DND-41 (cell line): ENCODE data around the gene LAMA2.

Experiments used
- EZH2 ChIP-seq: IDR thresholded peaks from 3 replicates; pipeline ENCODE4 v1.6.1; 2012; ENCODE audit warnings: borderline replicate concordance, low read depth, mild to moderate bottlenecking, moderate library complexity, low read length, inconsistent platforms; ENCODE audit not compliant: severe bottlenecking
- TF ChIP-seq, protein P1 (sequence below): IDR thresholded peaks from 2 replicates; pipeline ENCODE4 v1.5.1; 2012; ENCODE audit warnings: borderline replicate concordance, low read length, moderate library complexity, mild to moderate bottlenecking; ENCODE audit not compliant: poor library complexity, severe bottlenecking; ENCODE audit errors: extremely low read depth

DNA sequence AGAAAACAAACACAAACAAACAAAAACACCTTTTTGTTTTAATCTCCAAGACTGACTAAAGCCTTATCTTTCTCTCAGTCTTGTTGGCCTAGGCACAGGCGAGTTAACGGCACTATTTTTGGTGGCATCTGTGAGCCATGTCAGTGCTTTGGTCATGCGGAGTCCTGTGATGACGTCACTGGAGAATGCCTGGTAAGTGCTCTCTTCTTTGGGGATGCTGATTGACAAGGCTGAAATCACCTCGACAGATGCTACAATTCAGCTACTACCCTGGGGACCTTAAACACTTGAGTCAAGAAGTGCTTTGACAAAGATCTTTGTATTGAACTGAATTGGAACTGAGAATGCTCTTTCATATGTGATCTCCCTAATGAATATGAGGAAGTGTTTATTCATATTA lies 384.1 kb downstream of the LAMA2 start:
- TF ChIP-seq, protein P1, sequence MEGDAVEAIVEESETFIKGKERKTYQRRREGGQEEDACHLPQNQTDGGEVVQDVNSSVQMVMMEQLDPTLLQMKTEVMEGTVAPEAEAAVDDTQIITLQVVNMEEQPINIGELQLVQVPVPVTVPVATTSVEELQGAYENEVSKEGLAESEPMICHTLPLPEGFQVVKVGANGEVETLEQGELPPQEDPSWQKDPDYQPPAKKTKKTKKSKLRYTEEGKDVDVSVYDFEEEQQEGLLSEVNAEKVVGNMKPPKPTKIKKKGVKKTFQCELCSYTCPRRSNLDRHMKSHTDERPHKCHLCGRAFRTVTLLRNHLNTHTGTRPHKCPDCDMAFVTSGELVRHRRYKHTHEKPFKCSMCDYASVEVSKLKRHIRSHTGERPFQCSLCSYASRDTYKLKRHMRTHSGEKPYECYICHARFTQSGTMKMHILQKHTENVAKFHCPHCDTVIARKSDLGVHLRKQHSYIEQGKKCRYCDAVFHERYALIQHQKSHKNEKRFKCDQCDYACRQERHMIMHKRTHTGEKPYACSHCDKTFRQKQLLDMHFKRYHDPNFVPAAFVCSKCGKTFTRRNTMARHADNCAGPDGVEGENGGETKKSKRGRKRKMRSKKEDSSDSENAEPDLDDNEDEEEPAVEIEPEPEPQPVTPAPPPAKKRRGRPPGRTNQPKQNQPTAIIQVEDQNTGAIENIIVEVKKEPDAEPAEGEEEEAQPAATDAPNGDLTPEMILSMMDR, result no peak
- no peak for TF ChIP-seq EZH2
